K562 (cell line): ENCODE data around the gene PPP3CA.

ENCODE experiments used
- BCL6 ChIP-seq: fragments of 250-450 bp; sonication (Bioruptor Pico); IDR thresholded peaks from 2 replicates; pipeline ENCODE4 v1.4.0; 2020
- PTBP1 ChIP-seq: fragments of 200-400 bp; formaldehyde crosslinking; IDR thresholded peaks from 2 replicates; pipeline ENCODE4 v1.6.1; 2017; ENCODE audit warnings: low read depth, low read length

- TF ChIP-seq PTBP1: no peak
- TF ChIP-seq BCL6 (CRISPR knock-in tag): no peak
These were observed 206.1 kb downstream of the PPP3CA start for GRCh38 chr4:101141230-101141629.
